ENCODE measurements around the gene SLC4A8. TPM values are rescaled to one million over a fixed set of nuclear protein-coding genes. Genes with fewer than 3 reads are reported as not detected.

SLC4A8 gene
- total RNA-seq, 4 donors from 2014 or later, result 0.05 TPM; not detected in 3

- Histone ChIP-seq H3K27ac (no peak overlapping the region), H3K4me3 (no peak overlapping the region), H3K9me3 (no peaks in the 10 kb centered on the region), H3K27me3 (no peaks in the 10 kb centered on the region), H3K36me3 (no peaks in the 10 kb centered on the region), H3K4me1 (no peaks in the 10 kb centered on the region)
- ATAC-seq, result no peak
- intact Hi-C loops (cut with DNase I; ENCODE audit: low total_unique reads), result no loop called here
- in situ Hi-C loops (cut with MboI; ENCODE audit: low sequenced_read_pairs in 4 of 4), result no loop called here
- no peak for DNase-seq
- no peak for TF ChIP-seq CTCF (IDR thresholded peaks at IDR 0.05 in 4 of 5, conservative IDR thresholded peaks at IDR 0.05 in 1 of 5)
- TF ChIP-seq POLR2A (IDR thresholded peaks at IDR 0.05), result no peak
Measured at GRCh38 chr12:51458635-51459034, 34.0 kb downstream of the SLC4A8 start.

- H3K27me3 ChIP-seq, result no peaks in the 10 kb centered on the region
- intact Hi-C loops (cut with DNase I; ENCODE audit: low total_unique reads) (no loop called here), in situ Hi-C loops (cut with MboI; ENCODE audit: low sequenced_read_pairs in 4 of 4) (no loop called here)
- H3K27ac ChIP-seq, result no peak overlapping the region
- no peak for TF ChIP-seq CTCF (IDR thresholded peaks at IDR 0.05 in 4 of 5, conservative IDR thresholded peaks at IDR 0.05 in 1 of 5)
- no peak for TF ChIP-seq POLR2A (IDR thresholded peaks at IDR 0.05)
- no peak for ATAC-seq
- H3K4me3 ChIP-seq, result no peak overlapping the region
- no peaks in the 10 kb centered on the region for H3K36me3 ChIP-seq
- no peaks in the 10 kb centered on the region for H3K9me3 ChIP-seq
- H3K4me1 ChIP-seq, result no peaks in the 10 kb centered on the region
- DNase-seq, result no peak
Measured at GRCh38 chr12:51460519-51460918, 35.9 kb downstream of the SLC4A8 start.

- no peak for ATAC-seq
- intact Hi-C loops (cut with DNase I; ENCODE audit: low total_unique reads), result no loop called here
Measured at GRCh38 chr12:51465491-51465890, 40.9 kb downstream of the SLC4A8 start.

GRCh38 chr12:51470116-51470515, 45.5 kb downstream of the SLC4A8 start:
- intact Hi-C loops (cut with DNase I; ENCODE audit: low total_unique reads) (no loop called here), in situ Hi-C loops (cut with MboI; ENCODE audit: low sequenced_read_pairs in 4 of 4) (no loop called here)
- Histone ChIP-seq H3K4me3 (no peak overlapping the region), H3K4me1 (no peaks in the 10 kb centered on the region), H3K27me3 (no peaks in the 10 kb centered on the region), H3K36me3 (no peaks in the 10 kb centered on the region), H3K9me3 (no peaks in the 10 kb centered on the region), H3K27ac (no peak overlapping the region)
- DNase-seq (no peak), ATAC-seq (no peak)
- TF ChIP-seq POLR2A (IDR thresholded peaks at IDR 0.05) (no peak), CTCF (IDR thresholded peaks at IDR 0.05 in 4 of 5, conservative IDR thresholded peaks at IDR 0.05 in 1 of 5) (no peak)

More at GRCh38 chr12:51465491-51465890, 40.9 kb downstream of the SLC4A8 start:
- Histone ChIP-seq H3K4me1 (no peaks in the 10 kb centered on the region), H3K36me3 (no peaks in the 10 kb centered on the region), H3K4me3 (no peak overlapping the region), H3K9me3 (no peaks in the 10 kb centered on the region), H3K27ac (no peak overlapping the region), H3K27me3 (no peaks in the 10 kb centered on the region)
- in situ Hi-C loops (cut with MboI; ENCODE audit: low sequenced_read_pairs in 4 of 4), result no loop called here
- TF ChIP-seq POLR2A (IDR thresholded peaks at IDR 0.05), result no peak
- TF ChIP-seq CTCF (IDR thresholded peaks at IDR 0.05 in 4 of 5, conservative IDR thresholded peaks at IDR 0.05 in 1 of 5), result no peak
- no peak for DNase-seq
